Left ventricle myocardium inferior (tissue), 1 donor: ENCODE results near the gene NDEL1. TPM values are rescaled to one million over a fixed set of nuclear protein-coding genes. Genes with fewer than 3 reads are reported as not detected.

ENCODE experiments used
- DNase-seq: peaks from one replicate; pipeline ENCODE4 v3.0.0-alpha.2; 2020
- H3K27ac ChIP-seq: fragments of 200-600 bp; replicated peaks from 2 replicates; pipeline ENCODE4 v1.8.0; 2021
- H3K27me3 ChIP-seq: fragments of 200-600 bp; 2 replicates; pipeline ENCODE4 v1.8.0; 2021; ENCODE audit warnings: low read depth
- H3K36me3 ChIP-seq: fragments of 200-600 bp; 2 replicates; pipeline ENCODE4 v1.8.0; 2021
- H3K4me1 ChIP-seq: fragments of 200-600 bp; 2 replicates; pipeline ENCODE4 v1.8.0; 2021
- H3K4me3 ChIP-seq: fragments of 200-600 bp; 2 replicates; pipeline ENCODE4 v1.8.0; 2021; ENCODE audit warnings: mild to moderate bottlenecking, moderate library complexity
- H3K9me3 ChIP-seq: fragments of 200-600 bp; replicated peaks from 2 replicates; pipeline ENCODE4 v1.8.0; 2021
- CTCF ChIP-seq: fragments of 200-600 bp; IDR thresholded peaks from 2 replicates; pipeline ENCODE4 v1.8.0; 2021; ENCODE audit warnings: antibody characterized with exemption, mild to moderate bottlenecking, borderline replicate concordance
- intact Hi-C: fragments of 100-400 bp; cut with micrococcal nuclease; formaldehyde crosslinking; loops from one replicate; pipeline ENCODE4 v1.11.0; 2022
- total RNA-seq: library from RNA; stranded (reverse); fragmentation: NEBNext Ultra II Directional; extraction: Animal tissue kit (Norgen Biotek cat#: 25700); gene quantifications from one replicate; pipeline ENCODE4 v1.2.1, GENCODE V29; 2021
- donor health status: DM: no; HTN: yes; CAD: no; lungs with severe emphysema.

The NDEL1 gene
- total RNA-seq, 1 donor from 2014 or later, result 25.0 TPM

- H3K4me3 ChIP-seq, result no peak overlapping the region
- no peaks in the 10 kb centered on the region for H3K36me3 ChIP-seq
- no peaks in the 10 kb centered on the region for H3K9me3 ChIP-seq
- H3K4me1 ChIP-seq, result no peaks in the 10 kb centered on the region
- TF ChIP-seq CTCF, result no peak
- no peak overlapping the region for H3K27ac ChIP-seq
- H3K27me3 ChIP-seq, result peaks cover 43% of the 10 kb centered on the region
- intact Hi-C loops, result no loop called here
- no peak for DNase-seq
Measured at GRCh38 chr17:8402921-8403536, 32.7 kb upstream of the NDEL1 start.

GRCh38 chr17:8405499-8406016 lies 30.1 kb upstream of the NDEL1 start:
- H3K4me3 ChIP-seq, result no peak overlapping the region
- no peak for DNase-seq
- H3K36me3 ChIP-seq, result no peaks in the 10 kb centered on the region
- H3K27me3 ChIP-seq, result peaks cover 23% of the 10 kb centered on the region
- intact Hi-C loops, result no loop called here
- peaks cover 3% of the 10 kb centered on the region for H3K4me1 ChIP-seq
- H3K9me3 ChIP-seq, result no peaks in the 10 kb centered on the region
- no peak overlapping the region for H3K27ac ChIP-seq
- TF ChIP-seq CTCF, result no peak

- Histone ChIP-seq H3K4me1 (peaks cover 4% of the 10 kb centered on the region), H3K9me3 (no peaks in the 10 kb centered on the region), H3K27ac (no peak overlapping the region), H3K4me3 (no peak overlapping the region), H3K36me3 (no peaks in the 10 kb centered on the region), H3K27me3 (peaks cover 19% of the 10 kb centered on the region)
- no peak for TF ChIP-seq CTCF
- no peak for DNase-seq
- intact Hi-C loops, result no loop called here
Measured at GRCh38 chr17:8406174-8406573, 29.5 kb upstream of the NDEL1 start.

GRCh38 chr17:8408371-8408770 lies 27.3 kb upstream of the NDEL1 start:
- intact Hi-C loops, result no loop called here
- peaks cover 4% of the 10 kb centered on the region for H3K4me1 ChIP-seq
- no peak for DNase-seq
- TF ChIP-seq CTCF, result no peak
- no peak overlapping the region for H3K27ac ChIP-seq
- H3K27me3 ChIP-seq, result peaks cover 19% of the 10 kb centered on the region
- H3K9me3 ChIP-seq, result no peaks in the 10 kb centered on the region
- no peaks in the 10 kb centered on the region for H3K36me3 ChIP-seq
- no peak overlapping the region for H3K4me3 ChIP-seq

- intact Hi-C loops, result loop anchor here (10.0 kb wide), 1 partner anchor 335 kb away; the partner anchor contains the start of gene CCDC42
- peak; percentile 87 for DNase-seq
- TF ChIP-seq CTCF, result peak; percentile 89
- Histone ChIP-seq H3K27me3 (peaks cover 13% of the 10 kb centered on the region), H3K9me3 (no peaks in the 10 kb centered on the region), H3K27ac (no peak overlapping the region), H3K4me3 (no peak overlapping the region), H3K36me3 (no peaks in the 10 kb centered on the region), H3K4me1 (peaks cover 4% of the 10 kb centered on the region)
Measured at GRCh38 chr17:8409966-8410882, 25.5 kb upstream of the NDEL1 start.
